Natural killer cell (primary cell): ENCODE measurements around the gene NODAL. TPM values are rescaled to one million over a fixed set of nuclear protein-coding genes. Genes with fewer than 3 reads are reported as not detected.

ENCODE experiments used
- total RNA-seq, 4 donors: library from RNA; stranded (reverse); fragments of 120-200 nt in 1 of 4; gene quantifications; one replicate each; pipeline versions ENCODE4 v1.2.3 to v1.2.4, GENCODE V29; 2013 to 2022

Gene NODAL
- total RNA-seq, 3 donors from 2014 or later (not counting 1 experiment from before 2014, with no cell fraction given), result not detected

Other genes starting within 250 kb of the NODAL start
- gene PPA1, start 208.3 kb downstream of the NODAL start, total RNA-seq, result 10 to 100 TPM; 17.0 to 26.5 (median 19.2) TPM
- under 1 TPM in 1 of 3 donors, not detected in 2; 0.05 TPM for gene NPFFR1, start 157.7 kb downstream of the NODAL start, total RNA-seq
- gene LRRC20, start 59.1 kb downstream of the NODAL start, total RNA-seq, result 1 to 10 TPM; 1.2 to 1.5 (median 1.3) TPM
- gene EIF4EBP2, start 37.5 kb downstream of the NODAL start, total RNA-seq, result 10 to 100 TPM; 60.6 to 71.6 (median 71.1) TPM
- gene PALD1, start 37.1 kb upstream of the NODAL start, total RNA-seq, result under 1 TPM in 1 of 3 donors, not detected in 2; 0.21 TPM
- gene PRF1, start 161.1 kb upstream of the NODAL start, total RNA-seq, result 1,000 to 10,000 TPM; 1,641 to 2,133 (median 1,982) TPM
- gene ADAMTS14, start 230.8 kb upstream of the NODAL start, total RNA-seq, result 1 to 10 TPM in 2 of 3 donors, under 1 TPM in 1; 0.70 to 1.5 (median 1.1) TPM